HEK293 (cell line): ENCODE measurements around the gene LCAT.
"Not testable (repeated sequence)": the region's sequence is repeated elsewhere in the genome, so short reads cannot be mapped to it uniquely, and the experiment has no call there.

Experiments used
- CTCF ChIA-PET: fragments of 350-600 bp; formaldehyde crosslinking; extraction: SDS; loops from one replicate; lab custom pipeline; 2021; ENCODE audit warnings: antibody characterized with exemption; lab: Yijun Ruan, JAX
- POLR2A ChIA-PET: fragments of 300-600 bp; formaldehyde crosslinking; extraction: SDS; loops from one replicate; lab custom pipeline; 2020; ENCODE audit warnings: antibody characterized with exemption, inconsistent platforms; lab: Yijun Ruan, JAX
- H3K27ac ChIP-seq: fragments of 200-500 bp; sonication (Bioruptor generic); 2 replicates; pipeline ENCODE4 v1.5.1; 2014; ENCODE audit warnings: low read depth, low read length, control low read depth, inconsistent platforms; ENCODE audit errors: extremely low read depth
- H3K36me3 ChIP-seq, 2 experiments: fragments of 200-500 bp in 1 of 2; sonication (Bioruptor generic) in 1 of 2; 1 replicate in 1 of 2; 2 replicates in 1 of 2; pipeline ENCODE4 v1.5.1; 2014 to 2017; ENCODE audit warnings: inconsistent platforms in 2 of 2, low read length in 2 of 2; ENCODE audit not compliant: control insufficient read depth in 2 of 2, insufficient read depth in 1 of 2
- H3K4me1 ChIP-seq: fragments of 200-500 bp; sonication (Bioruptor generic); 2 replicates; pipeline ENCODE4 v1.5.1; 2014; ENCODE audit warnings: mild to moderate bottlenecking, low read length, inconsistent platforms; ENCODE audit not compliant: control insufficient read depth, insufficient read depth
- H3K4me3 ChIP-seq: 2 replicates; pipeline ENCODE4 v1.5.1; 2011; ENCODE audit warnings: low read depth, mild to moderate bottlenecking, control low read depth, low read length, moderate library complexity
- H3K9me3 ChIP-seq: fragments of 200-500 bp; sonication (Bioruptor generic); 2 replicates; pipeline ENCODE4 v1.5.1; 2014; ENCODE audit warnings: low read depth, low read length, inconsistent platforms; ENCODE audit not compliant: control insufficient read depth, insufficient read depth
- EGR2 ChIP-seq: fragments of 450-650 bp; formaldehyde crosslinking; IDR thresholded peaks from 2 replicates; pipeline ENCODE4 v1.5.1; 2016; ENCODE audit warnings: low read depth, missing biosample characterization, missing genetic modification characterization
- GLI2 ChIP-seq: fragments of 450-650 bp; formaldehyde crosslinking; IDR thresholded peaks from 2 replicates; pipeline ENCODE4; 2017; ENCODE audit warnings: missing biosample characterization, missing genetic modification characterization, low read depth, borderline replicate concordance
- OVOL3 ChIP-seq: fragments of 450-650 bp; formaldehyde crosslinking; IDR thresholded peaks from 2 replicates; pipeline ENCODE4 v1.5.1; 2016; ENCODE audit warnings: missing biosample characterization, missing genetic modification characterization
- REPIN1 ChIP-seq: fragments of 450-650 bp; formaldehyde crosslinking; IDR thresholded peaks from 2 replicates; pipeline ENCODE4 v1.5.1; 2017; ENCODE audit warnings: missing biosample characterization, missing genetic modification characterization, low read depth
- SETDB1 ChIP-seq: IDR thresholded peaks from one replicate; pipeline ENCODE4 v1.6.1; 2017; ENCODE audit warnings: mild to moderate bottlenecking, low read length, moderate library complexity, mixed read lengths; ENCODE audit not compliant: insufficient read length
- YY1 ChIP-seq: fragments of 450-650 bp; formaldehyde crosslinking; IDR thresholded peaks from 2 replicates; pipeline ENCODE4 v1.5.1; 2018; ENCODE audit warnings: missing biosample characterization, missing genetic modification characterization
- ZFHX2 ChIP-seq: fragments of 450-650 bp; formaldehyde crosslinking; conservative IDR thresholded peaks from 2 replicates; pipeline ENCODE4 v1.5.1; 2016; ENCODE audit warnings: missing biosample characterization, missing genetic modification characterization
- ZFP3 ChIP-seq: fragments of 450-650 bp; formaldehyde crosslinking; IDR thresholded peaks from 2 replicates; pipeline ENCODE4 v1.5.1; 2016; ENCODE audit warnings: low read depth, missing biosample characterization, missing genetic modification characterization
- ZFP69B ChIP-seq: fragments of 450-650 bp; formaldehyde crosslinking; IDR thresholded peaks from 2 replicates; pipeline ENCODE4 v1.5.1; 2016; ENCODE audit warnings: missing biosample characterization, missing genetic modification characterization
- ZNF324 ChIP-seq: fragments of 450-650 bp; formaldehyde crosslinking; IDR thresholded peaks from 2 replicates; pipeline ENCODE4 v1.5.1; 2016; ENCODE audit warnings: missing biosample characterization, missing genetic modification characterization
- ZNF391 ChIP-seq: fragments of 450-650 bp; formaldehyde crosslinking; IDR thresholded peaks from 2 replicates; pipeline ENCODE4 v1.5.1; 2016; ENCODE audit warnings: low read depth, missing biosample characterization, missing genetic modification characterization, borderline replicate concordance
- ZNF426 ChIP-seq: fragments of 450-650 bp; formaldehyde crosslinking; IDR thresholded peaks from 2 replicates; pipeline ENCODE4 v1.5.1; 2017; ENCODE audit warnings: missing biosample characterization, missing genetic modification characterization, mild to moderate bottlenecking, inconsistent platforms, moderate library complexity
- ZNF433 ChIP-seq: fragments of 450-650 bp; formaldehyde crosslinking; IDR thresholded peaks from 2 replicates; pipeline ENCODE4 v1.5.1; 2016; ENCODE audit warnings: missing biosample characterization, missing genetic modification characterization, low read depth
- ZNF473 ChIP-seq: fragments of 450-650 bp; formaldehyde crosslinking; IDR thresholded peaks from 2 replicates; pipeline ENCODE4 v1.5.1; 2017; ENCODE audit warnings: missing biosample characterization, missing genetic modification characterization
- ZNF555 ChIP-seq: fragments of 450-650 bp; formaldehyde crosslinking; conservative IDR thresholded peaks from 2 replicates; pipeline ENCODE4 v1.5.1; 2017; ENCODE audit warnings: missing biosample characterization, mild to moderate bottlenecking, missing genetic modification characterization, inconsistent platforms
- ZNF571 ChIP-seq: fragments of 450-650 bp; formaldehyde crosslinking; IDR thresholded peaks from 2 replicates; pipeline ENCODE4 v1.5.0; 2017; ENCODE audit warnings: missing biosample characterization, missing genetic modification characterization
- ZNF600 ChIP-seq: fragments of 450-650 bp; formaldehyde crosslinking; IDR thresholded peaks from 2 replicates; pipeline ENCODE4 v1.5.1; 2016; ENCODE audit warnings: missing biosample characterization, missing genetic modification characterization
- ZNF610 ChIP-seq: fragments of 450-650 bp; formaldehyde crosslinking; IDR thresholded peaks from 2 replicates; pipeline ENCODE4 v1.5.1; 2016; ENCODE audit warnings: missing biosample characterization, missing genetic modification characterization, borderline replicate concordance
- ZNF658 ChIP-seq: fragments of 450-650 bp; formaldehyde crosslinking; IDR thresholded peaks from 2 replicates; pipeline ENCODE4; 2016; ENCODE audit warnings: missing biosample characterization, missing genetic modification characterization
- ZNF707 ChIP-seq: fragments of 450-650 bp; formaldehyde crosslinking; IDR thresholded peaks from 2 replicates; pipeline ENCODE4 v1.5.1; 2016; ENCODE audit warnings: missing biosample characterization, missing genetic modification characterization
- ZNF747 ChIP-seq: fragments of 450-650 bp; formaldehyde crosslinking; IDR thresholded peaks from 2 replicates; pipeline ENCODE4 v1.5.1; 2016; ENCODE audit warnings: missing biosample characterization, missing genetic modification characterization
- ZNF76 ChIP-seq: fragments of 450-650 bp; formaldehyde crosslinking; IDR thresholded peaks from 2 replicates; pipeline ENCODE4; 2016; ENCODE audit warnings: low read depth, missing biosample characterization, missing genetic modification characterization, borderline replicate concordance
- ZSCAN18 ChIP-seq: fragments of 450-650 bp; formaldehyde crosslinking; IDR thresholded peaks from 2 replicates; pipeline ENCODE4 v1.5.1; 2016; ENCODE audit warnings: missing biosample characterization, missing genetic modification characterization
- ZSCAN4 ChIP-seq: fragments of 450-650 bp; formaldehyde crosslinking; IDR thresholded peaks from 2 replicates; pipeline ENCODE4 v1.5.1; 2017; ENCODE audit warnings: missing biosample characterization, missing genetic modification characterization

LCAT gene

GRCh38 chr16:67972285-67972684, 28.4 kb upstream of the LCAT start:
- H3K36me3 ChIP-seq, H3K4me3 ChIP-seq, H3K27ac ChIP-seq, H3K9me3 ChIP-seq, H3K4me1 ChIP-seq, POLR2A ChIA-PET: not testable (repeated sequence)
- CTCF ChIA-PET, result interaction anchor here (0.6 to 0.7 kb wide), 2 partner anchors 22 to 63 kb away, joined by 3 to 5 read pairs; no protein-coding TSS in a partner anchor

GRCh38 chr16:67971111-67971510, 27.2 kb upstream of the LCAT start:
- ChIA-PET POLR2A (no interaction called here), CTCF (interaction anchor here (0.6 to 1.0 kb wide), 2 partner anchors 70 to 1010 kb away, joined by 3 read pairs; partner anchors contain the start of gene CES3)
- H3K9me3 ChIP-seq, result no peaks in the 10 kb centered on the region
- H3K4me1 ChIP-seq, result no peaks in the 10 kb centered on the region; the same call in none of the 2 replicates
- no peak overlapping the region for H3K27ac ChIP-seq
- no peak overlapping the region for H3K4me3 ChIP-seq
- TF ChIP-seq REPIN1 (tag by site-specific recombination) (no peak), YY1 (tag by site-specific recombination) (no peak), ZNF600 (tag by site-specific recombination) (no peak), ZNF473 (tag by site-specific recombination) (no peak), ZNF433 (tag by site-specific recombination) (no peak), ZSCAN4 (tag by site-specific recombination) (no peak), ZNF571 (no peak), OVOL3 (tag by site-specific recombination) (no peak), ZNF555 (no peak), ZNF324 (no peak), ZNF658 (tag by site-specific recombination) (no peak), ZNF76 (no peak), ZNF707 (no peak), ZNF610 (tag by site-specific recombination) (no peak), ZFP3 (tag by site-specific recombination) (no peak)
- peaks cover 0 to 3% of the 10 kb centered on the region in 2 experiments; a peak in 1 of 3 replicates for H3K36me3 ChIP-seq

- CTCF ChIA-PET, result interaction anchor here (0.7 kb wide), 1 partner anchor 294 kb away, joined by 3 read pairs; no protein-coding TSS in a partner anchor
- no peak overlapping the region for H3K27ac ChIP-seq
Measured at GRCh38 chr16:67969254-67970039, 25.5 kb upstream of the LCAT start.

More at GRCh38 chr16:67969254-67970039, 25.5 kb upstream of the LCAT start:
- Histone ChIP-seq H3K9me3 (no peaks in the 10 kb centered on the region), H3K4me1 (no peaks in the 10 kb centered on the region; the same call in none of the 2 replicates), H3K4me3 (no peak overlapping the region), H3K36me3 (peaks cover 0 to 18% of the 10 kb centered on the region in 2 experiments; a peak in 1 of 3 replicates)
- POLR2A ChIA-PET, result no interaction called here
- TF ChIP-seq GLI2 (tag by site-specific recombination) (no peak), ZNF391 (tag by site-specific recombination) (no peak), SETDB1 (no peak), EGR2 (tag by site-specific recombination) (0 out of 2 replicates have a peak, but pooled peaks have one; percentile 17), ZFP69B (tag by site-specific recombination) (no peak), ZFHX2 (tag by site-specific recombination) (peak; percentile 28), ZSCAN18 (no peak), ZNF747 (tag by site-specific recombination) (no peak), ZNF426 (no peak)
